Testis (tissue), 3 donors: ENCODE data around the gene OR5AC2. TPM values are rescaled to one million over a fixed set of nuclear protein-coding genes. Genes with fewer than 3 reads are reported as not detected.

Experiments used
- DNase-seq: peaks from one replicate; pipeline ENCODE4 v3.0.0-alpha.2; 2019
- H3K27ac ChIP-seq, 2 donors: fragments of 200-600 bp; sonication (generic); one replicate each; pipeline ENCODE4 v1.5.1; 2019
- H3K27me3 ChIP-seq: fragments of 200-600 bp; sonication (generic); one replicate; pipeline ENCODE4 v1.5.1; 2019
- H3K36me3 ChIP-seq: fragments of 200-600 bp; sonication (generic); one replicate; pipeline ENCODE4 v1.5.1; 2017; ENCODE audit warnings: low read depth; ENCODE audit errors: missing control alignments
- H3K4me1 ChIP-seq: fragments of 200-600 bp; sonication (generic); one replicate; pipeline ENCODE4 v1.5.1; 2019
- H3K4me3 ChIP-seq, 2 donors: fragments of 200-600 bp; sonication (generic); one replicate each; pipeline ENCODE4 v1.5.1; 2017 to 2019
- H3K9me3 ChIP-seq: fragments of 200-600 bp; sonication (generic); one replicate; pipeline ENCODE4 v1.5.1; 2017
- POLR2A ChIP-seq: fragments of 450-650 bp; IDR thresholded peaks from one replicate; pipeline ENCODE4 v1.6.1; 2017; ENCODE audit warnings: antibody characterized with exemption, mild to moderate bottlenecking, moderate library complexity
- WGBS, 2 donors: methylation state at CpG; one replicate each; pipeline ENCODE4 v1.1.5; 2018; 5-methylcytosine and 5-hydroxymethylcytosine counted together
- intact Hi-C: fragments of 100-400 bp; cut with DNase I; formaldehyde crosslinking; loops from one replicate; pipeline ENCODE4 v1.15.1; 2023; ENCODE audit warnings: low total_unique reads
- polyA plus RNA-seq: library from polyadenylated mRNA; stranded (reverse); fragments of 350-450 nt; fragmentation: Illumina TruSeq; extraction: RNeasy Lipid Tissue Mini Kit (QIAGEN cat#74804); gene quantifications from one replicate; pipeline ENCODE4 v1.2.3, GENCODE V29; 2014; ENCODE audit warnings: low read depth, low replicate concordance; ENCODE audit not compliant: insufficient read depth
- total RNA-seq, 2 donors: library from RNA; depleted of rRNA; stranded (reverse); fragments of >200 nt; gene quantifications; one replicate each; pipeline ENCODE4 v1.2.3, GENCODE V29; 2016
- TF ChIP-seq, protein P1 (sequence below), 3 experiments: fragments of 450-650 bp in 2 of 3; fragments of 200-600 bp in 1 of 3; sonication (generic) in 1 of 3; IDR thresholded peaks; one replicate each; pipeline ENCODE4 v1.5.1; 2016 to 2019; ENCODE audit warnings: antibody characterized with exemption in 3 of 3, mild to moderate bottlenecking in 2 of 3, moderate library complexity in 1 of 3

OR5AC2 gene
- total and polyA plus RNA-seq, 3 donors from 2014 or later, result not detected

DNA sequence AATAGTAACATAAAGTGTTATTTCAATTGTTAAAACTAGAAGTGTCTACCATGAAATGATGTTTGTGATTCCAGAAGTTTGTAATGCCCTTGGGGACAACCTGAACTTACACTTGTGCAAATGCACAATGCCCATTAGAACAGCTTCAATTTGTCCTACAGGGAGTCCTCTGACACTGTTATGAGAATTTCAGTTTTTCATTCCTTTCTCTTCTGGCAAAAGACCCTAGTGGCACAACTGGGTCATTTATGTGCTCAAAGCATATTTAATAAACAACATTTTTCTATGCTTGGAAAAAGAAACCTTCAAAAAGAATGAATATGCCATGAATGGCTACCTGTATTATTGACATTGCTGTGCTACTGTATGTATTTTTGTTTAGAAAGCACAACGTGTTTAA is 43.4 kb downstream of the OR5AC2 start, which contains the start of gene OR5H1:
Gene OR5H1 (plus strand): TSS at position 301 of the 400 bp plus-strand sequence. CDS start 1,977 bp downstream, outside the sequence.
- H3K4me1 ChIP-seq, result no peaks in the 10 kb centered on the region
- TF ChIP-seq, protein P1, sequence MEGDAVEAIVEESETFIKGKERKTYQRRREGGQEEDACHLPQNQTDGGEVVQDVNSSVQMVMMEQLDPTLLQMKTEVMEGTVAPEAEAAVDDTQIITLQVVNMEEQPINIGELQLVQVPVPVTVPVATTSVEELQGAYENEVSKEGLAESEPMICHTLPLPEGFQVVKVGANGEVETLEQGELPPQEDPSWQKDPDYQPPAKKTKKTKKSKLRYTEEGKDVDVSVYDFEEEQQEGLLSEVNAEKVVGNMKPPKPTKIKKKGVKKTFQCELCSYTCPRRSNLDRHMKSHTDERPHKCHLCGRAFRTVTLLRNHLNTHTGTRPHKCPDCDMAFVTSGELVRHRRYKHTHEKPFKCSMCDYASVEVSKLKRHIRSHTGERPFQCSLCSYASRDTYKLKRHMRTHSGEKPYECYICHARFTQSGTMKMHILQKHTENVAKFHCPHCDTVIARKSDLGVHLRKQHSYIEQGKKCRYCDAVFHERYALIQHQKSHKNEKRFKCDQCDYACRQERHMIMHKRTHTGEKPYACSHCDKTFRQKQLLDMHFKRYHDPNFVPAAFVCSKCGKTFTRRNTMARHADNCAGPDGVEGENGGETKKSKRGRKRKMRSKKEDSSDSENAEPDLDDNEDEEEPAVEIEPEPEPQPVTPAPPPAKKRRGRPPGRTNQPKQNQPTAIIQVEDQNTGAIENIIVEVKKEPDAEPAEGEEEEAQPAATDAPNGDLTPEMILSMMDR (IDR thresholded peaks at IDR 0.05), result no peak
- H3K4me3 ChIP-seq, result no peak within 1 kb of the TSS
- no peak within 1 kb of the TSS for H3K27ac ChIP-seq
- H3K27me3 ChIP-seq, result no peaks in the 10 kb centered on the region
- H3K9me3 ChIP-seq, result no peaks in the 10 kb centered on the region
- 81 to 86% methylated on average over 1 of the region's 1 CpG for WGBS, 2 donors
- intact Hi-C loops, result no loop called here
- H3K36me3 ChIP-seq, result no peaks in the 10 kb centered on the region
- DNase-seq, result no peak

DNA sequence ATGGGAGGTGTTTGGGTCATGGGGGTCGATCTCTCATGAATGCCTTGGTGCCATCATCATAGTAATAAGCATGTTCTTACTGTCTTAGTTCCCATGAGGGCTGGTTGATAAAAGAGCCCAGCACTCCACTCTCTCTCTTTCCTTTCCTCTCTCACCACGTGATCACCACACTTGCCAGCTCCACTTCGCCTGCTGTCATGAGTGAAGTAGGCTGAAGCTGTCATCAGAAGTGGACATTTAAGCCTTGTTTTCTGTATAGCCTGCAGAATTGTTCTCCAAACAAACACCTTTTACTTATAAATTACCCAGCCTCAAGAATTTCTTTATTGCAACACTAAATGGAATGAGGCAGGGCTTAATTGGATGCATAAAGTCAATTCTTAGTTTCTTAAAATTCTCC is 49.7 kb downstream of the OR5AC2 start:
- WGBS, 2 donors, result 61 to 74% methylated on average over 3 of the region's 3 CpGs
- H3K27me3 ChIP-seq, result no peaks in the 10 kb centered on the region
- no peak overlapping the region for H3K27ac ChIP-seq
- DNase-seq, result no peak
- intact Hi-C loops, result no loop called here
- no peaks in the 10 kb centered on the region for H3K36me3 ChIP-seq
- H3K4me3 ChIP-seq, result no peak overlapping the region
- TF ChIP-seq, protein P1 (IDR thresholded peaks at IDR 0.05), result no peak
- no peak for TF ChIP-seq POLR2A
- H3K4me1 ChIP-seq, result no peaks in the 10 kb centered on the region
- H3K9me3 ChIP-seq, result no peaks in the 10 kb centered on the region

Other genes with a start within 250 kb of the OR5AC2 start
- gene RIOX2, start 114.7 kb upstream of the OR5AC2 start, total RNA-seq, result 10 to 100 TPM; 16.3 to 22.5 TPM
- gene RIOX2, start 114.7 kb upstream of the OR5AC2 start, polyA plus RNA-seq, result 14.0 TPM
- gene GABRR3, start 51.9 kb upstream of the OR5AC2 start, total RNA-seq, result under 1 TPM; 0.19 to 0.55 TPM
- 0.38 TPM for gene GABRR3, start 51.9 kb upstream of the OR5AC2 start, polyA plus RNA-seq
- gene OR5H1, start 43.5 kb downstream of the OR5AC2 start, total RNA-seq, result under 1 TPM in 1 of 2 donors, not detected in 1; 0.08 TPM
- gene OR5H1, start 43.5 kb downstream of the OR5AC2 start, polyA plus RNA-seq, result not detected
- under 1 TPM; 0.06 to 0.16 TPM for gene OR5H14, start 60.3 kb downstream of the OR5AC2 start, total RNA-seq
- gene OR5H14, start 60.3 kb downstream of the OR5AC2 start, polyA plus RNA-seq, result 0.41 TPM
- gene OR5H15, start 79.5 kb downstream of the OR5AC2 start, total RNA-seq, result not detected
- not detected for gene OR5H15, start 79.5 kb downstream of the OR5AC2 start, polyA plus RNA-seq
- gene OR5H6, start 177.1 kb downstream of the OR5AC2 start, total RNA-seq, result not detected
- not detected for gene OR5H6, start 177.1 kb downstream of the OR5AC2 start, polyA plus RNA-seq
- not detected for gene OR5H2, start 195.3 kb downstream of the OR5AC2 start, total RNA-seq
- not detected for gene OR5H2, start 195.3 kb downstream of the OR5AC2 start, polyA plus RNA-seq